Omental fat pad (tissue), 4 donors: ENCODE measurements around the gene KCNE5. TPM values are rescaled to one million over a fixed set of nuclear protein-coding genes. Genes with fewer than 3 reads are reported as not detected.
"Not testable (repeated sequence)": the region's sequence is repeated elsewhere in the genome, so short reads cannot be mapped to it uniquely, and the experiment has no call there.

Experiments
- ATAC-seq: fragments of 150-250 bp; one replicate; pipeline ENCODE4 v1.9.1; 2016; ENCODE audit warnings: mild to moderate bottlenecking, moderate library complexity; ENCODE audit not compliant: low FRiP score
- DNase-seq: peaks from one replicate; pipeline ENCODE4 v3.0.0-alpha.2; 2019; ENCODE audit warnings: low spot score
- total RNA-seq, 4 donors: library from RNA; depleted of rRNA; stranded (reverse); fragments of >200 nt; gene quantifications; one replicate each; pipeline ENCODE4 v1.1.0, GENCODE V29; 2016
- TF ChIP-seq, protein P1 (sequence below), 3 donors: fragments of 450-650 bp; IDR thresholded peaks; one replicate each; pipeline ENCODE4 v1.5.1; 2016 to 2017; ENCODE audit warnings: antibody characterized with exemption in 3 of 3, mild to moderate bottlenecking in 3 of 3, moderate library complexity in 2 of 3

The KCNE5 gene
- total RNA-seq, 4 donors from 2014 or later, result 0.79 to 3.8 (median 2.1) TPM

DNA sequence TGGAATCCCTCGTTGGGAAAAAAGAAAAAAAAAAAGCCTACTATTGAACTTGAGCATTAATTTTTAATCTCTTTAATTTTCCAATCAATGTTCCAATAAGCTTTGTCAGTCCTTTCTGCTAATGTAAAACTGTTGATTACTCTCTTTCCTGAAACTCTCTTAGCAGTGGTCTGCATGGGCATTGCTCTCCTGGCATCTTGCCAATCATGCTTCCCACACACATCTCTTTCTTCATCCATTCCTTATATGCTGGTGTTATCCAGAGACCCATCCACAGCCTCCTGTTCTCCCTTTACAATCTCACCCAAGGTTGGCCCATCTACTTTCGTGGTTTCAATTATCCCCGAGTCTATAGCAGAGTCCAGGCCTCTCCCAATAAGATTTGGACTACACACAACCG is 31.8 kb upstream of the KCNE5 start:
- no peak for DNase-seq
- TF ChIP-seq, protein P1, sequence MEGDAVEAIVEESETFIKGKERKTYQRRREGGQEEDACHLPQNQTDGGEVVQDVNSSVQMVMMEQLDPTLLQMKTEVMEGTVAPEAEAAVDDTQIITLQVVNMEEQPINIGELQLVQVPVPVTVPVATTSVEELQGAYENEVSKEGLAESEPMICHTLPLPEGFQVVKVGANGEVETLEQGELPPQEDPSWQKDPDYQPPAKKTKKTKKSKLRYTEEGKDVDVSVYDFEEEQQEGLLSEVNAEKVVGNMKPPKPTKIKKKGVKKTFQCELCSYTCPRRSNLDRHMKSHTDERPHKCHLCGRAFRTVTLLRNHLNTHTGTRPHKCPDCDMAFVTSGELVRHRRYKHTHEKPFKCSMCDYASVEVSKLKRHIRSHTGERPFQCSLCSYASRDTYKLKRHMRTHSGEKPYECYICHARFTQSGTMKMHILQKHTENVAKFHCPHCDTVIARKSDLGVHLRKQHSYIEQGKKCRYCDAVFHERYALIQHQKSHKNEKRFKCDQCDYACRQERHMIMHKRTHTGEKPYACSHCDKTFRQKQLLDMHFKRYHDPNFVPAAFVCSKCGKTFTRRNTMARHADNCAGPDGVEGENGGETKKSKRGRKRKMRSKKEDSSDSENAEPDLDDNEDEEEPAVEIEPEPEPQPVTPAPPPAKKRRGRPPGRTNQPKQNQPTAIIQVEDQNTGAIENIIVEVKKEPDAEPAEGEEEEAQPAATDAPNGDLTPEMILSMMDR (IDR thresholded peaks at IDR 0.05), result no peak
- ATAC-seq, result no peak

- TF ChIP-seq, protein P1 (IDR thresholded peaks at IDR 0.05), result no peak
- DNase-seq (no peak), ATAC-seq (no peak)
Measured at GRCh38 chrX:109655502-109656201, 30.7 kb upstream of the KCNE5 start.

DNA sequence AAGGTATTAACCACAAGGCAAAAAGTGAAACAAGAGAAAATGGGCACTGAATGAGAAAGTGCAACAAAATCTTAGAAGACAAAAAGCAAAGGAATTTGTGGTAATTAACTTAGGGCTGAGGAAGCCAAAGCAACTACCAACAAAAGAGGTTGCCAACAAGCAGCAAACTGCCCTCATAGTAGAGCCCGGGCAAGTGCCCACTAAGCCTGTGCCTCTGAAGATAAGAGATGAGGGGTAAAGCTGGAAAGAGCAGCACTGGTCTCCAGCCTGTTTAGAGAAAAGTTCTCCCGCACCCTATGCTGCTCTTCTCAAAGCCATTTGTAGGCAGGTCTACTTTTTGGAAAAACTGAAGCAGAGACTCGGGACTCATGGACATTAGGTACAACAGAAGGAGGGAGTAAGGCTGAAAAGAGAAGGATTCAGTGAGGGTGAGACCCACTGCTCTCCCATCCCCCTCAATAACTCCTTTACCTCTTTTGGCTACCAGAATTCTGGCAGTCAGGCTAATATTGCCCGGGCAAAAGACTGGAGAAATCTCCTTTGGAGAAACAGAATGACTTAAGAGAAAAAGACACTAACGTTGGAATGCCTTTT is 29.6 kb upstream of the KCNE5 start:
- ATAC-seq (no peak), DNase-seq (no peak)
- TF ChIP-seq, protein P1 (IDR thresholded peaks at IDR 0.05), result no peak

DNA sequence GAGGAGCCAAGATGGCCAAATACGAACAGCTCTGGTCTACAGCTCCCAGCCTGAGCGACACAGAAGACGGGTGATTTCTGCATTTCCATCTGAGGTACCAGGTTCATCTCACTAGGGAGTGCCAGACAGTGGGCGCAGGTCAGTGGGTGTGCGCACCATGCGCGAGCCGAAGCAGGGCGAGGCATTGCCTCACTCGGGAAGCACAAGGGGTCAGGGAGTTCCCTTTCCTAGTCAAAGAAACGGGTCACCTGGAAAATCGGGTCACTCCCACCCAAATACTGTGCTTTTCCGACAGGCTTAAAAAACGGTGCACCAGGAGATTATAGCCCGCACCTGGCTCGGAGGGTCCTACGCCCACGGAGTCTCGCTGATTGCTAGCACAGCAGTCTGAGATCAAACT is 19.7 kb upstream of the KCNE5 start:
- ATAC-seq, DNase-seq: not testable (repeated sequence)

- no peak for ATAC-seq
- TF ChIP-seq, protein P1 (IDR thresholded peaks at IDR 0.05), result no peak
- no peak for DNase-seq
Measured at GRCh38 chrX:109643687-109644086, 18.7 kb upstream of the KCNE5 start.

GRCh38 chrX:109638158-109638557 is 13.2 kb upstream of the KCNE5 start:
- TF ChIP-seq, protein P1 (IDR thresholded peaks at IDR 0.05), result no peak
- DNase-seq (no peak), ATAC-seq (no peak)

DNA sequence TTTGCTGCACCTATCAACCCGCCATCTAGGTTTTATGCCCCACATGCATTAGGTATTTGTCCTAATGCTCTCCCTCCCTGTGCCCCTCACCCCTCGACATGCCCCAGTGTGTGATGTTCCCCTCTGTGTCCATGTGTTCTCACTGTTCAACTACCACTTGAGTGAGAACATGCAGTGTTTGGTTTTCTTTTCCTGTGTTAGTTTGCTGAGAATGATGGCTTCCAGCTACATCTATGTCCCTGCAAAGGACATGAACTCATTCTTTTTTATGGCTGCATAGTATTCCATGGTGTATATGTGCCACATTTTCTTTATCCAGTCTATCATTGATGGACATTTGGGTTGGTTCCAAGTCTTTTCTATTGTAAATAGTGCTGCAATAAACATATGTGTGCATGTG is 12.5 kb upstream of the KCNE5 start:
- ATAC-seq, DNase-seq: not testable (repeated sequence)

GRCh38 chrX:109635146-109635545 is 10.2 kb upstream of the KCNE5 start:
- no peak for DNase-seq
- TF ChIP-seq, protein P1 (IDR thresholded peaks at IDR 0.05), result no peak
- ATAC-seq, result no peak
